Stimulated activated CD4-positive, alpha-beta T cell treated with anti-CD3 and anti-CD28 coated beads, Interleukin-12 subunit alpha, Interleukin-12 subunit beta, amount 100 ng/mL, for 48 hours (primary cell): Measurements from ENCODE around the gene GABRR1.
A peak's percentile ranks its signal among the peaks of the same experiment; 100 is the strongest.
"Not testable (repeated sequence)": the region's sequence is repeated elsewhere in the genome, so short reads cannot be mapped to it uniquely, and the experiment has no call there.

ENCODE experiments used
- DNase-seq, 3 donors: peaks; one replicate each; pipeline ENCODE4 v3.0.0-alpha.2; 2020; ENCODE audit warnings: low read depth in 2 of 3, low spot score in 1 of 3

GABRR1 gene

GRCh38 chr6:89161326-89162046, 55.7 kb downstream of the GABRR1 start:
- DNase-seq: no peak

DNA sequence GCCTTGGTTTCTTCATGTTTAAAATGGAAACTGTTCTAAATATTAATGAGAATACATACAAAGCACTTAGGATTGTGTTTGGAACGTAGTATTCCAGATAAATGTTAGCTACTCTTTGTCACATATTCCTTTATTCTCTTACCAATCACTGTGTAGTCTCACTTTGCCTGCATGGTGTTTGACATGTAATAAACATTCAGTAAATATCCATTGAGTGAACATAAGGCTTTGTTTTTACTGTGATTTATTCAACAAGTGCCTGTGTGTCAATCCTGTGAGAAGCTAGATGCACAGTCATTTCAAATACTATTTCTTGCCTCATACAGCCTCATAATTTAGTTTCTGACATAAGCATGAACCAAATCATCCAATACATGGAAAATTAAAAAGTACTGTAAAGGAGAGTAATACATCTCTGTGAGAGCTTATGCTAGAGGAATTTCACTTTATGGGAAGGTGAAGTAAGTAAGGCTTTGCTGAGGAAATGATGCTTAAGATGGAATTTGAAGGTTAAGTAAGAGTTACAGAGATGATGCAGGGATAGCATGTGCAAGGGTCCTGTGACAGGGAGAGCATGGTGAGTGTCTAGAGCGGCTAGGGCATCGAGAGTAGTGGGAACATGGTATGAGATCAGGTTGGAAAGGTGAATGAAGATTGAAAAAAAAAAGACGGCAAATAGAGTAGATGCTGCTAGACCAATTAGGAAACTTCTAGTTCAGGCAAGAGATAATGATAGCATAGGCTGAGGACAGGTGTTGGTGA, 56.6 kb downstream of the GABRR1 start:
- DNase-seq: no peak

DNA sequence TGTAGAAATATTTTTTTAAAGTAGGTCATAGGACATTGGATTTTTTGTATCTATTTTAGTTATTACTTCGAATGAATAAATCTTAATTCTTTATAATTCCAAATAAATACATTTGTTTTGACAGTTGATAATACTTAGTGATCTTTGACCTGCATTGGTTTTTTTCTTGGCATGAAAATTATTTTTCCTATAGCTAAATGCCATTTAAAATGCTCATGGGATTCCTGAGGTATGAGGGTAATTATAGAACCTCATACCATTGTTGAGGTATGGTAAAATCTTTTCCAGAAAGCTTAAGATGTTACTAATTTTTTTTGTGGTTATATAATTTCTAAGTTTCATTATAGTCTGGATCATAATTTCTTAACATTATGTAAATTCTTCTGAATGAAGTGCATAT, 63.0 kb downstream of the GABRR1 start:
- DNase-seq: no peak

DNA sequence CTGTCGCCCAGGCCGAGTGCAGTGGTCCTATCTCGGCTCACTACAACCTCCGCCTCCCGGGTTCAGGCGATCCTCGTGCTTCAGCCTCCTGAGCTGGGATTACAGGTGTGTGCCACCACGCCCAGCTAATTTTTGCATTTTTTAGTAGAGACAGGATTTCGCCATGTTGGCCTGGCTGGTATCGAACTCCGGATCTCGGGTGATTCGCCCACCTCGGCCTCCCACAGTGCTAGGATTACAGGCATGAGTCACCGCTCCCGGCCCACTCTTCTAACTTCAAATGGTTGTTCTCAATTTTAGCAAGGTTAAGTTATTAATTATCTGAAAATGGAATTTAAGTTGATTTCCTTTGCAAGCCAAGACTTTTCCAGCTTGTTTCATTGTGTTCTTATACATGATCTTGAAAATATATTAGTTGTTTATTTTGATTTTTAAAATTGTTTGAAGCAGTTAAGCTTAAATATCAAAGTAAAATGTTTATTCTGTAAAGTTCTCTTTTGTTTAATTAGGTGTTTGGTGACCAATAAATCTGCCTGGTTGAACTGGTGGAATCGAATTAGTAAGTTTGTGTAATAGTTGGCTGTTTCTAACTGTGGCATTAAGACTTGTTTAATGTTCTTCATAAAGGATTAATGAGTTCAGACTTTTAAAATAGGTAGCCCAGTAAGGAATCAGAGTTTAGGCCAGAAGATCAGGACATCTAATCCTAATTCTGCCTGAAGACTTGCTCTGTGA, 69.0 kb downstream of the GABRR1 start:
- peak; percentile 9 to 24 (median 15) for DNase-seq

DNA sequence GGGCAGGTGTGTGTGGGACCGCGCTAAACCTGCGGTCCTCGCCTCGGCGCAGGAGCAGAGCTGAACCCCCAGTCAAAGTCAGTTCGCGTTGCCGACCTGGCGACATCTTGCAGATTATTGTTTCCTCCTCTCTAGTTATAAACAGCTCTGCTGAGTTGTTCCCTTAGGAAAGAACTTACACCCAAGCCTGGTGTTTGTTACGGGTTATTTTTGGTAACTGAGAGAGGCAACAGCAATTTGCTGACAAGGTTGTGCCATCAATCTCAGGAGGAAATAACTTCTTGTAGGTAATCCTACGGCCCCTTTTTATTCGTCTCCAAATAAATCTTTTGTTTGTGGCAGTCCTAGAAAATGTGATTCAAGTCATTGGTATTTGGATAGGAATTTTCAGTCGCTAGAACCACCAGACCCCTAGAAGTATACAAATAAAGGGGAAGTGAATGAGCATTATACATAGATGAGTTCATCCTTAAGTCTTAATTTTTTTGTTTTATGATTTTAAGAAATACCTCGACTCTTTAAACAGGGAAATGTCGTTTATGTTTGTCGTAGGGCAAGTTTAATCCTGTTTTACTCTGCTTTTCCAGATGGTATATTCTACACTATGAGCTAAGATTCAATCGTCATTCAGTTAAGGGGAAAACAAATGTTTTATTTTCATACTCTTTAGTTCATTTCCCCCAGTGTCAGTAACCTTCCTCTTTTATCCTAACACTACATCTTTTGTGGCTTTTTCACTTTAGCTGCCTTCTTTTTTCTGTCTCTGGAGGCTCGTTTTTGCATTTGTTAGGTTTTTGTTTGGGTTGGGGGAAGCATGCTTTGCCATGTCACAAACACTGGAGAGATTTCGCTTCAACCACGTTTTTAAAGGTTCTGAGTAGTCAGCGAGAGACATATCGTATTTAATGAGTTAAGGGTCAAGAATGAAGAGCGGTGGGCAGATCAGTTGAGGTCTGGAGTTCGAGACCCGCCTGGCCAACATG, 70.1 kb downstream of the GABRR1 start:
- DNase-seq: peak in 2 of 3 donors; percentile 12 to 15

GRCh38 chr6:89145956-89146717, 71.0 kb downstream of the GABRR1 start, which contains the start of gene PM20D2:
Gene PM20D2, plus strand, starts transcription at chr6:89146055. Its CDS starts 90 bp downstream, at chr6:89146145.
- DNase-seq: peak in 2 of 3 donors; percentile 39 to 62

DNA sequence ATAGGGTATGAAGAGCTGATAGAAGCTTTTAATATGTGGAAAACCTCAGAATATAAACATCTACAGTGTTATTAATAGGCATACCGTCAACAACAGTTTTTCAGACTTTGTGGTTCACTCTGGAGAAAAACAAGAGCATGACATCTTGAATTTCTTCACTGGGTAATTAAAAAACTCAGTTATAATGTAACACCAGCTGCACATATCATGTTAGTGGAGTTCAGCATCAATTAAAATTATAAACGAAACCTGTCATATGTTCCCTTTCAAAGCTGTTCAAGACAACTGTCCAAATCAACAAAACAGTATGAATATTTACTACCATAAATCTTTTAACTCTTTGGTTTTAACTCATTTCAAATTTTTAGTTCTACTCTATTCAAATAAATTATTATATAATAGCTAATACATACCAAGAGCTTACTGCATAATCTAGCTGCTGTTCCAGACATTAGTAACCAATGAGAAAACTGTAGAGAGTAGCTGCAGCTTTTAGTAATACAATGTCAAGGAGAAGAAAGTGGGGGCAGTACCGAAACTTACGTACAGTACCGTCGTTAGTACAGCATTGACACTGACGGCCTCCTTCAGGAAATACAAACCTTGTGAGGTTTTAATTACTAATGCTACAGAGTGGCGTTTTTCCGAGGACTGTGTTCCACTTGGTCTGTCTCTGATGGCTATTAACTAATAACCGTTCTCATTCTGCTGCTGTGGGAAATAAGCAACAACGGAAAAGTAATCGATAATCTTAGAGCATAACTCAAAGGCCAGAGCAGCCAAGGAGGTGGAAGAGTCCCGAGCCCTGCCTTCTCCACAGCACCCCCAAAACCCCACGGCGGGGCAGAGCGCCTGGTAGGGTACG, 71.8 kb downstream of the GABRR1 start:
- DNase-seq: peak; percentile 3 to 41 (median 24)

DNA sequence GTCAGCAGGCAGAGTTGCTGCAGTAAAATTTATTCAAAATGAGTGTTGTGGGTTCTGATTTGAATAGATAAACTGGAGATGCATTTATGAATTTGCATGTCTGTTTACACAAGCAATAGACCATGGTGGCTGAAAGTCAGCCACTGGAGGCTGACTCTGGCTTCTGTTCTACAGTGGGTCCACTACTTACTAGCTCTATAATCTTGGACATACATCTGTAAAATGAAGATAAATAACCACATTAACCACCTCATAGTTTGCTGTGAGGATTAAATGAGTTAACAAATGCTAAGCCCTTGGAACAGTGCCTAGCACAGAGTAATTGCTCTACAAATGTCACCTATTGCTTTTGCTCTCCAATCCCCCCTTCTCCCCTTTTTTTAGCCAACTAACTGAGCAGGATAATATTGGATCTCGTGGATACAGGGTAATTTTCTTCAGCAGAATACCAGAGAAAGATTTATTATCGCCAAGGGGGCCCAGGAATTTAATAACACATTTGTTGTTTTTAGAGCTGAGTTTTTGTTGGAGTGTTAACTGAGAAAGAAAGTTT, 72.7 kb downstream of the GABRR1 start:
- no peak for DNase-seq

- no peak for DNase-seq
Measured at GRCh38 chr6:89140347-89141156, 76.6 kb downstream of the GABRR1 start.

- no peak for DNase-seq
Measured at GRCh38 chr6:89139509-89140346, 77.4 kb downstream of the GABRR1 start.

DNA sequence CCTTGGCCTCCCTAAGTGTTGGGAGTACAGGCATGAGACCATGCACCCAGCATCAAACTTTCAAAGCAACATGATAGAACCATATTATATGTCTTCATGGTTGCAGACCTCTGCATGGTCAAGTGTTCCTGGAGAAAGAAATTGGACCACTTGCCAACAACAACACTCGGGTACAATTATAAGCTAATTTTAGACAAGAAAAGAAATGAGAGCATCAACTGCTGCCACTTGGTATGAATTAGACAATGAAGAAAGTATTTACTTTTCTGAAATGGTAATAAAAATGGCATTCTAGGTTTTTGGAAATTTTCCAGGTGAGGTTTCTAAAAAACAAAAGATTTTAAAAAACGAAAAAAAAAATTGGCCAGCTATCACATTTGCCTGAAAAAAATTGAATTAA, 79.0 kb downstream of the GABRR1 start:
- DNase-seq: no peak

DNA sequence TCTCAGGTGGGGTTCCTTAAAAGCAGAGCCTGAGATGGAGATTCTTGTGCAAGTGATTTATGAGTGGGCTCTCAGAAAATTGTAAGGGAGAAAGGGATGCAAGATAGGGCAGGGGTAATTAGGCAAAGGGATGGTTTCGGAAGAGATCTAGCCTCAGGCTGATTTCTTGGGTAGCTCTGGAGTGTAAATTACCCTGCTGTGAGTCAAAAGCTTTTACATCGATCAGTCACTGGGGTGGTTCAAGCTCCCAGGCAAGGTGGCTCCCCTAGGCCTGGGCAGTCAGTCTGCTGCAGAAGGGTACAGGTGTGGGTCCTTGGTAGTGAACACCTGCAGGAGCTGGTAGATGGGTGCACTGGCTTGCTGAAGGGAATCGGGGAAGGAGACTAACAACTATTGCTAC, 82.4 kb downstream of the GABRR1 start:
- no peak for DNase-seq

DNA sequence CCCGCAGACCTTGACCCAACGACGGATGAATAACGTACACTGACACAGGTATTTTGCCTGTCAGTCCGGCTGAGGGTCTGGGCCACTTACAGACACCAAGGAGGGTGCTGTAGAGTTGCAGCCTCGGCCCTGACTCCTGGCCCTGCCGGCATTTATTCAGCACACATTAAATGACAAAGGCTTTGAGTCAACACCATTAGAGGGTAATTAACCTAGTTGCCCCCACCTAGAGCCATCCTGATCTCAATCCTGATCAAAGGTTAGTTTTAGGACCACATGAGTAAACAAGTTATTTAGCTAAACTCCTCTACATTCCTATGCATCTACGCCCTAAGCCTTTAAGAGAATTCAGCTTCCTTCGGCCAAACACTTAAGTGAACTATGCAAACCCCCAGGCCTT, 83.2 kb downstream of the GABRR1 start:
- no peak for DNase-seq

DNA sequence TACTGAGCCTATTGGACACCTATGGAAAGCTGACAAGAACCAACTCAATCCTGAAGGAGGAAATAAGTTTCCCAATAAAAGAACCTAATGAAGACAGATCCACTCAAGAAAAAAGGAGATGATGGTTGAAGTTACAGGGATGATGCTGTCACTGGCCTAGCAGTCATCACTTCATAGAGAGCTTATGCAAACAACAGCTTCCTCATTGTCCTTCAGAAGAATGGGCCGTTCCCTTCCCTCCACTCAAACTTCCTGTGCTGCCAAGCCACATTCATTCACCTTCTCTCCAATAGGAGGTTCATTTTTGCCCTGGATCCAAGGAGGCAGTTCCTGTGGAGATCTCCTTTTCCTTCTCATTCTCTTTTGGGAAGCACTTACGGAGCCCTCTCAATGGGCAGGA, 85.1 kb downstream of the GABRR1 start:
- DNase-seq: no peak

- DNase-seq: no peak
Measured at GRCh38 chr6:89131599-89131998, 85.6 kb downstream of the GABRR1 start.

- not testable (repeated sequence) for DNase-seq
Measured at GRCh38 chr6:89128256-89128671, 88.9 kb downstream of the GABRR1 start.
